HEK293 (cell line): ENCODE measurements around the gene LCN6.

Experiments used
- HOXA7 ChIP-seq: sonication (generic); formaldehyde crosslinking; IDR thresholded peaks from 2 replicates; pipeline ENCODE4 v1.8.1; 2022; ENCODE audit warnings: missing genetic modification reagents, borderline replicate concordance
- ZNF133 ChIP-seq: fragments of 450-650 bp; formaldehyde crosslinking; IDR thresholded peaks from 2 replicates; pipeline ENCODE4 v1.5.1; 2016; ENCODE audit warnings: missing biosample characterization, missing genetic modification characterization
- ZNF175 ChIP-seq: fragments of 450-650 bp; formaldehyde crosslinking; IDR thresholded peaks from 2 replicates; pipeline ENCODE4 v1.5.1; 2016; ENCODE audit warnings: missing biosample characterization, missing genetic modification characterization

DNA sequence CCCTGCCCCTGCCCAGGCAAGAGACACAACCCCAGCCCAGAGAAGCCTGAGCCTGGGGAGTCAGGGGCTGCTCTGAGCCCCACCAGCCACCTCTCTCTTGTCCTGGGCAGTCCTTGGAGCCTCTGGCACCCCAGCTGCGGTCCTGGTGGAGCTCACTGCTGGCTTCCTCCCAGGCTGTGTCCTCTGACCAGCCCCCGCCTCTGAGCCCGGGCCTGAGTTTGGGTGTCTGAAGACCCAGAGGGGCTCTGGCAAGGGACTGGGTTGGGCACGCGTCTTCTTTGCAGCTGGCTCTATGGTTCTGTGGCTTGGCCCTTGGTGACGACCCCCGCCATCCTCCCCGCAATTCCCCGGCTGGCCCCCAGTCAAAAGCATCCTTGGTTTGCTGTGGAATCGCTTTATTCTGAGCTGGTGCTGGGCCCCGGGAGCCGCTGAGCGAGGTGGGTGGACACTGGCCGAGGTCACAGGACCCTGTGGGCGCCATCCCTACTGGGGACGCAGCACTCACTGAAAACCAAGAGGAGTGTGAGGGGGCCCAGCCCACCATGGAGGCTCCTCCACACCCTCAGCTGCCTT, 4.6 kb downstream of the LCN6 start:
- TF ChIP-seq ZNF133 (tag by site-specific recombination) (no peak), ZNF175 (no peak), HOXA7 (CRISPR knock-in tag) (no peak)
